GM23248 (cell line): ENCODE measurements around the gene ACSS1.

ENCODE experiments used
- EZH2 ChIP-seq: fragments of 200-600 bp; sonication (generic); IDR thresholded peaks from 2 replicates; pipeline ENCODE4 v1.6.1; 2018; ENCODE audit warnings: antibody characterized with exemption, mild to moderate bottlenecking; ENCODE audit not compliant: insufficient read depth, poor library complexity, severe bottlenecking
- EZH2phosphoT487 ChIP-seq: fragments of 200-600 bp; sonication (generic); IDR thresholded peaks from 2 replicates; pipeline ENCODE4 v1.6.1; 2018; ENCODE audit warnings: antibody characterized with exemption, moderate library complexity, mild to moderate bottlenecking, low read depth; ENCODE audit not compliant: insufficient read depth

- no peak for TF ChIP-seq EZH2phosphoT487
- no peak for TF ChIP-seq EZH2
Measured at GRCh38 chr20:25073544-25073943, 15.6 kb upstream of the ACSS1 start.
